Measurements from ENCODE around the gene DUOX1.

GRCh38 chr15:45106002-45106790, 23.6 kb upstream of the DUOX1 start:
- TF ChIP-seq POLR2A (IDR thresholded peaks at IDR 0.05) (no peak), EP300 (IDR thresholded peaks at IDR 0.05) (no peak), CTCF (IDR thresholded peaks at IDR 0.05) (no peak)

All from tibial nerve (tissue), 4 donors.